22Rv1 (cell line): ENCODE data around the gene ARMC9.

Experiments
- CTCF ChIP-seq: fragments of 450-650 bp; IDR thresholded peaks from 2 replicates; pipeline ENCODE4 v1.5.1; 2017; ENCODE audit warnings: mild to moderate bottlenecking
- ZFX ChIP-seq: fragments of 450-650 bp; IDR thresholded peaks from 2 replicates; pipeline ENCODE4 v1.6.1; 2017; ENCODE audit warnings: antibody characterized with exemption, borderline replicate concordance

- no peak for TF ChIP-seq CTCF
- TF ChIP-seq ZFX: no peak
Observed at GRCh38 chr2:231196592-231196991, 1.8 kb upstream of the ARMC9 start.
